Breast epithelium (tissue), 4 donors: ENCODE measurements around the gene PCSK7. TPM values are rescaled to one million over a fixed set of nuclear protein-coding genes. Genes with fewer than 3 reads are reported as not detected.
"Not testable (repeated sequence)": the region's sequence is repeated elsewhere in the genome, so short reads cannot be mapped to it uniquely, and the experiment has no call there.

Source experiments
- DNase-seq, 2 donors: peaks; one replicate each; pipeline ENCODE4 v3.0.0-alpha.2; 2019; ENCODE audit warnings: low spot score in 2 of 2
- H3K27ac ChIP-seq, 2 donors: fragments of 200-600 bp; sonication (generic) in 1 of 2; one replicate each; pipeline ENCODE4 v1.5.1; 2016 to 2019; ENCODE audit warnings: mild to moderate bottlenecking in 1 of 2
- H3K27me3 ChIP-seq, 2 donors: fragments of 200-600 bp; sonication (generic) in 1 of 2; one replicate each; pipeline versions ENCODE4 v1.5.1 to v1.6.0; 2017 to 2019; ENCODE audit warnings: control low read depth in 1 of 2, mild to moderate bottlenecking in 1 of 2
- H3K36me3 ChIP-seq: fragments of 200-600 bp; one replicate; pipeline ENCODE4 v1.5.1; 2019
- H3K4me1 ChIP-seq, 2 donors: fragments of 200-600 bp; sonication (generic); one replicate each; pipeline ENCODE4 v1.5.1; 2016 to 2019; ENCODE audit warnings: control low read depth in 1 of 2
- H3K4me3 ChIP-seq, 3 donors: fragments of 200-600 bp; sonication (generic); 1 replicate in 2 of 3; 2 replicates in 1 of 3; pipeline ENCODE4 v1.5.1; 2016 to 2019; ENCODE audit warnings: mild to moderate bottlenecking in 3 of 3, moderate library complexity in 2 of 3
- H3K9me3 ChIP-seq, 2 donors: fragments of 200-600 bp; sonication (generic) in 1 of 2; one replicate each; pipeline ENCODE4 v1.5.1; 2016 to 2019; ENCODE audit warnings: control low read depth in 1 of 2
- POLR2A ChIP-seq: fragments of 450-650 bp; IDR thresholded peaks from one replicate; pipeline ENCODE4 v1.6.1; 2016; ENCODE audit warnings: antibody characterized with exemption, mild to moderate bottlenecking, moderate library complexity
- POLR2AphosphoS5 ChIP-seq, 3 donors: sonication (generic); formaldehyde crosslinking; IDR thresholded peaks; one replicate each; pipeline ENCODE4 v1.6.1; 2017; ENCODE audit warnings: antibody characterized with exemption in 3 of 3
- intact Hi-C: fragments of 100-400 bp; cut with DNase I; formaldehyde crosslinking; loops from one replicate; pipeline ENCODE4 v1.15.1; 2023; ENCODE audit warnings: low total_unique reads
- total RNA-seq, 3 donors: library from RNA; depleted of rRNA; stranded (reverse); fragments of >200 nt; gene quantifications; one replicate each; pipeline ENCODE4 v1.1.0, GENCODE V29; 2016
- TF ChIP-seq, protein P1 (sequence below), 3 donors: fragments of 450-650 bp; IDR thresholded peaks; one replicate each; pipeline ENCODE4 v1.5.1; 2016 to 2017; ENCODE audit warnings: antibody characterized with exemption in 3 of 3, mild to moderate bottlenecking in 3 of 3, moderate library complexity in 3 of 3

The PCSK7 gene
- total RNA-seq, 3 donors from 2014 or later: 43.2 to 51.5 (median 44.2) TPM

DNA sequence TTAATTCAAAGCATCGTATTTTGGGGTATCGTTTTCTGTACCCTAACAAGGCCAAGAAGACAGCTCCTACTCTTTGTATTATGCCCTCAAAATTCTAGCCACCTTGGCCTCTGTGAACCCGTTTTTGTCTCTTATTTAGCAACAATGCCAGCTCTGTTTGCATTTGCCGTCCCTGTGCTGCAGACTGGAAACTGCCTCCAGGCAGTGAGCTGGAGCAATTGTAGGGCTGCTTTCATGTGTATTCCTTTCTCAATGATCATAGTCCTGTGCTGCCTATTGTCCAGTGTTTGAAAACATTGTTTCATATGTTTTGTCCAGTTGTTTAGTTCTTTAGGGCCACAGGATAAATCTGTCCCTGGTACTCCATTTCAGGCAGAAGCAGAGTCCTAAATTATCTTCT is 39.3 kb upstream of the PCSK7 start:
- no peaks in the 10 kb centered on the region for H3K4me1 ChIP-seq
- H3K27ac ChIP-seq: no peak overlapping the region
- intact Hi-C loops: no loop called here
- no peaks in the 10 kb centered on the region for H3K9me3 ChIP-seq
- TF ChIP-seq POLR2AphosphoS5 (IDR thresholded peaks at IDR 0.05): no peak
- TF ChIP-seq POLR2A: no peak
- TF ChIP-seq, protein P1, sequence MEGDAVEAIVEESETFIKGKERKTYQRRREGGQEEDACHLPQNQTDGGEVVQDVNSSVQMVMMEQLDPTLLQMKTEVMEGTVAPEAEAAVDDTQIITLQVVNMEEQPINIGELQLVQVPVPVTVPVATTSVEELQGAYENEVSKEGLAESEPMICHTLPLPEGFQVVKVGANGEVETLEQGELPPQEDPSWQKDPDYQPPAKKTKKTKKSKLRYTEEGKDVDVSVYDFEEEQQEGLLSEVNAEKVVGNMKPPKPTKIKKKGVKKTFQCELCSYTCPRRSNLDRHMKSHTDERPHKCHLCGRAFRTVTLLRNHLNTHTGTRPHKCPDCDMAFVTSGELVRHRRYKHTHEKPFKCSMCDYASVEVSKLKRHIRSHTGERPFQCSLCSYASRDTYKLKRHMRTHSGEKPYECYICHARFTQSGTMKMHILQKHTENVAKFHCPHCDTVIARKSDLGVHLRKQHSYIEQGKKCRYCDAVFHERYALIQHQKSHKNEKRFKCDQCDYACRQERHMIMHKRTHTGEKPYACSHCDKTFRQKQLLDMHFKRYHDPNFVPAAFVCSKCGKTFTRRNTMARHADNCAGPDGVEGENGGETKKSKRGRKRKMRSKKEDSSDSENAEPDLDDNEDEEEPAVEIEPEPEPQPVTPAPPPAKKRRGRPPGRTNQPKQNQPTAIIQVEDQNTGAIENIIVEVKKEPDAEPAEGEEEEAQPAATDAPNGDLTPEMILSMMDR (IDR thresholded peaks at IDR 0.05): no peak
- no peaks in the 10 kb centered on the region for H3K36me3 ChIP-seq
- H3K4me3 ChIP-seq: no peak overlapping the region
- no peak for DNase-seq
- no peaks in the 10 kb centered on the region for H3K27me3 ChIP-seq

- Histone ChIP-seq H3K4me3 (no peak overlapping the region), H3K9me3 (no peaks in the 10 kb centered on the region), H3K36me3 (peaks cover 4% of the 10 kb centered on the region), H3K27ac (no peak overlapping the region), H3K4me1 (no peaks in the 10 kb centered on the region), H3K27me3 (no peaks in the 10 kb centered on the region)
- intact Hi-C loops: no loop called here
- DNase-seq: no peak
- TF ChIP-seq, protein P1 (IDR thresholded peaks at IDR 0.05): no peak
- TF ChIP-seq POLR2AphosphoS5 (IDR thresholded peaks at IDR 0.05) (no peak), POLR2A (no peak)
Observed at GRCh38 chr11:117269856-117270255, 38.0 kb upstream of the PCSK7 start.

DNA sequence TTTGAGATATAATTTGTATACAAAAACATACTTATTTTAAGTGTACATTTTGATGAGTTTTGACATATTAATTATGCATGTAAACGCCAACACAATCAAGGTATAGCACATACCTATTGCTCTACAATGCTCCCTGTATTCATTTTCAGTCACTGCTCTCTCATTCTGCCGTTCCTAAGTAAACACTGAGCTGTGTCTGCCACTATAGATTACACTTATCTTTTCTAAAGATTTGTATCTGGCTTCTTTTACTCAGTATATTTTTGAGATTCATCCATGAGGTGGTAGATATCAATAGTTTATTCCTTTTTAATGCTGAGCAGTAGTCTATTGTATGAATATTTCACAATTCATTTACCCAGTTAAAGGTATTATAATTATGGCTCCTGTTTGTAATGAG is 33.9 kb upstream of the PCSK7 start:
- H3K27ac ChIP-seq: no peak overlapping the region
- TF ChIP-seq, protein P1 (IDR thresholded peaks at IDR 0.05): no peak
- TF ChIP-seq POLR2AphosphoS5 (IDR thresholded peaks at IDR 0.05): no peak
- no peak for TF ChIP-seq POLR2A
- no peak for DNase-seq
- no peaks in the 10 kb centered on the region for H3K9me3 ChIP-seq
- no peaks in the 10 kb centered on the region for H3K4me1 ChIP-seq
- H3K27me3 ChIP-seq: no peaks in the 10 kb centered on the region
- H3K36me3 ChIP-seq: peaks cover 4% of the 10 kb centered on the region
- no peak overlapping the region for H3K4me3 ChIP-seq
- intact Hi-C loops: no loop called here

GRCh38 chr11:117264624-117265323 is 32.9 kb upstream of the PCSK7 start:
- intact Hi-C loops, H3K27ac ChIP-seq, H3K36me3 ChIP-seq, H3K9me3 ChIP-seq, H3K4me3 ChIP-seq, H3K27me3 ChIP-seq, DNase-seq, H3K4me1 ChIP-seq: not testable (repeated sequence)

DNA sequence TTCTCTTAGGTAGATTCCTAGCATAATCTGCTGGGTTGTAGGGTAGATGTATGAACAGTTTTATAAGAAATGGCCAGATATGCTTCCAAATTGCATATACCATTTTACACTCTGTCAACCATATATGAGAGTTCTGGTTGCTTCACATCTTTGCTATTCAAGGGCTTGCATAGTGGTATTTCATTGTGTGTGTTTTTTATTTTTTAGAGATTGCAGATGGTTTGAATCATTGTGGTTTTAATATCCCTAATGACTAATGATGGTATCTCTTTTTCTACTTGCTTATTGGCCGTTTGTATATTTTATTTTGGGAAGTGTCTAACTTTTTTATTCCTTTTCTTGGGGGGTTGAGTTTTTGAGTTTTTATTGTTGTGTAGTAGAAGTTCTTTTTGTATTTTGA is 27.5 kb upstream of the PCSK7 start:
- no peak overlapping the region for H3K4me3 ChIP-seq
- H3K4me1 ChIP-seq: no peaks in the 10 kb centered on the region
- H3K27me3 ChIP-seq: no peaks in the 10 kb centered on the region
- H3K27ac ChIP-seq: no peak overlapping the region
- no peaks in the 10 kb centered on the region for H3K36me3 ChIP-seq
- DNase-seq: no peak
- TF ChIP-seq POLR2A (no peak), POLR2AphosphoS5 (IDR thresholded peaks at IDR 0.05) (no peak)
- TF ChIP-seq, protein P1 (IDR thresholded peaks at IDR 0.05): no peak
- no peaks in the 10 kb centered on the region for H3K9me3 ChIP-seq
- intact Hi-C loops: no loop called here
